Transverse colon (tissue), 3 donors: Measurements from ENCODE around the gene UBE2D2.

Experiments used
- CTCF ChIP-seq, 5 experiments: fragments of 200-600 bp in 3 of 5; fragments of 450-650 bp in 2 of 5; sonication (generic) in 3 of 5; IDR thresholded peaks; 1 replicate in 2 of 5; 2 replicates in 3 of 5; pipeline ENCODE4 v1.5.1; 2016 to 2017; ENCODE audit warnings: antibody characterized with exemption in 5 of 5, inconsistent platforms in 3 of 5, mild to moderate bottlenecking in 2 of 5, moderate library complexity in 1 of 5
- EP300 ChIP-seq: sonication (generic); formaldehyde crosslinking; IDR thresholded peaks from one replicate; pipeline ENCODE4 v1.6.1; 2017; ENCODE audit warnings: antibody characterized with exemption, low read depth

DNA sequence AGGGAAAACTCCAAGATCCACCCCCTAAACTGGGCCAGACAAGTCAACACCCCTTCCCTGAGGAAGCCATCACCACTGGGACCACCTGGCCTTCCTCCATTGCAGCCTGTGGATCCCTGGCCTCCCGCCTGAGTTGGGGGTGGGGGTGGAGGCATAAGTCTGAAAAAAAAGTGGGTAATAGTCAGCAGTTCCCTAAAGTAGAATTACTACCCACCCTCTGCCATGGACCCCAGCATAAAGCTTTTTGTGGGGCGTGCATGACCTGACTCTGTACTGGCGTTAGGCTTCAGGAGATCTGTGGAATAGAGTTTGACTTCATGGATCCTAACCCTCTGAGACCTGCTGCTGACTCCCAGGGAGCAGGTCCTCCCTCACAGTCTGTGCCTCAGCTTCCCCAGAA, 85.0 kb downstream of the UBE2D2 start:
- TF ChIP-seq EP300 (no peak), CTCF (IDR thresholded peaks at IDR 0.05) (no peak)
